Effector memory CD4-positive, alpha-beta T cell (primary cell): ENCODE measurements around the gene ZNF408.
"Not testable (repeated sequence)": the region's sequence is repeated elsewhere in the genome, so short reads cannot be mapped to it uniquely, and the experiment has no call there.

Experiments
- DNase-seq, 3 donors: peaks; one replicate each; pipeline ENCODE4 v3.0.0-alpha.2; 2020
- H3K27ac ChIP-seq: 2 replicates; pipeline ENCODE4 v1.7.0; 2013; ENCODE audit warnings: mild to moderate bottlenecking, low read length, moderate library complexity; ENCODE audit not compliant: insufficient read depth, poor library complexity, severe bottlenecking
- H3K27me3 ChIP-seq: replicated peaks from 2 replicates; pipeline ENCODE4 v1.7.0; 2013; ENCODE audit warnings: mild to moderate bottlenecking, low read length; ENCODE audit not compliant: insufficient read depth, control insufficient read depth, poor library complexity, severe bottlenecking
- H3K36me3 ChIP-seq: 2 replicates; pipeline ENCODE4 v1.7.0; 2013; ENCODE audit warnings: mild to moderate bottlenecking, low read length, moderate library complexity; ENCODE audit not compliant: control insufficient read depth, insufficient read depth
- H3K4me1 ChIP-seq: 2 replicates; pipeline ENCODE4 v1.7.0; 2013; ENCODE audit warnings: low read length, mild to moderate bottlenecking; ENCODE audit not compliant: control insufficient read depth, insufficient read depth, poor library complexity, severe bottlenecking
- H3K4me3 ChIP-seq: 2 replicates; pipeline ENCODE4 v1.7.0; 2013; ENCODE audit warnings: low read length, low read depth, mild to moderate bottlenecking; ENCODE audit not compliant: insufficient read depth, poor library complexity, severe bottlenecking
- H3K9me3 ChIP-seq: 2 replicates; pipeline ENCODE4 v1.7.0; 2013; ENCODE audit warnings: mild to moderate bottlenecking, low read length, moderate library complexity; ENCODE audit not compliant: control insufficient read depth

ZNF408 gene

GRCh38 chr11:46695345-46696211, 5.3 kb upstream of the ZNF408 start:
- no peak for DNase-seq
- no peak overlapping the region for H3K4me3 ChIP-seq
- no peaks in the 10 kb centered on the region for H3K27me3 ChIP-seq
- H3K36me3 ChIP-seq: peaks cover 46% of the 10 kb centered on the region
- no peaks in the 10 kb centered on the region for H3K9me3 ChIP-seq
- peaks cover 23% of the 10 kb centered on the region for H3K4me1 ChIP-seq
- no peak overlapping the region for H3K27ac ChIP-seq

- Histone ChIP-seq H3K36me3 (peaks cover 40% of the 10 kb centered on the region), H3K4me1 (peaks cover 23% of the 10 kb centered on the region), H3K27me3 (no peaks in the 10 kb centered on the region), H3K27ac (no peak overlapping the region), H3K4me3 (no peak overlapping the region), H3K9me3 (no peaks in the 10 kb centered on the region)
- DNase-seq: no peak
Observed at GRCh38 chr11:46696212-46696558, 4.6 kb upstream of the ZNF408 start.

GRCh38 chr11:46697303-46697702, 3.5 kb upstream of the ZNF408 start:
- H3K27me3 ChIP-seq: no peaks in the 10 kb centered on the region
- H3K36me3 ChIP-seq: peaks cover 32% of the 10 kb centered on the region
- H3K27ac ChIP-seq: no peak overlapping the region
- no peaks in the 10 kb centered on the region for H3K9me3 ChIP-seq
- peaks cover 27% of the 10 kb centered on the region for H3K4me1 ChIP-seq
- no peak overlapping the region for H3K4me3 ChIP-seq
- DNase-seq: no peak

GRCh38 chr11:46697723-46698122, 3.1 kb upstream of the ZNF408 start:
- H3K4me1 ChIP-seq: peaks cover 27% of the 10 kb centered on the region

GRCh38 chr11:46698597-46698996, 2.2 kb upstream of the ZNF408 start:
- no peak for DNase-seq
- peaks cover 27% of the 10 kb centered on the region for H3K4me1 ChIP-seq
- H3K27ac ChIP-seq: no peak overlapping the region
- peaks cover 38% of the 10 kb centered on the region for H3K36me3 ChIP-seq
- no peak overlapping the region for H3K4me3 ChIP-seq
- H3K9me3 ChIP-seq: no peaks in the 10 kb centered on the region
- no peaks in the 10 kb centered on the region for H3K27me3 ChIP-seq

More at GRCh38 chr11:46697723-46698122, 3.1 kb upstream of the ZNF408 start:
- Histone ChIP-seq H3K9me3 (no peaks in the 10 kb centered on the region), H3K27me3 (no peaks in the 10 kb centered on the region), H3K36me3 (peaks cover 32% of the 10 kb centered on the region), H3K4me3 (no peak overlapping the region), H3K27ac (no peak overlapping the region)
- no peak for DNase-seq

- no peaks in the 10 kb centered on the region for H3K9me3 ChIP-seq
- peak overlapping the region; percentile 72 for H3K4me3 ChIP-seq
- peaks cover 38% of the 10 kb centered on the region for H3K36me3 ChIP-seq
- no peak for DNase-seq
- H3K4me1 ChIP-seq: peaks cover 27% of the 10 kb centered on the region
- H3K27ac ChIP-seq: peak overlapping the region; percentile 76
- no peaks in the 10 kb centered on the region for H3K27me3 ChIP-seq
Observed at GRCh38 chr11:46701078-46701654, 335 bp downstream of the ZNF408 start.

GRCh38 chr11:46705070-46705688, 4.3 kb downstream of the ZNF408 start:
- H3K36me3 ChIP-seq: peaks cover 45% of the 10 kb centered on the region

GRCh38 chr11:46706886-46707285, 6.1 kb downstream of the ZNF408 start:
- DNase-seq: no peak
- no peak overlapping the region for H3K27ac ChIP-seq
- H3K36me3 ChIP-seq: peaks cover 45% of the 10 kb centered on the region

More at GRCh38 chr11:46705070-46705688, 4.3 kb downstream of the ZNF408 start:
- Histone ChIP-seq H3K9me3 (no peaks in the 10 kb centered on the region), H3K4me3 (no peak overlapping the region), H3K27me3 (no peaks in the 10 kb centered on the region), H3K4me1 (peaks cover 4% of the 10 kb centered on the region), H3K27ac (no peak overlapping the region)
- DNase-seq: no peak

GRCh38 chr11:46709351-46709750, 8.5 kb downstream of the ZNF408 start:
- not testable (repeated sequence) for H3K27me3 ChIP-seq, H3K27ac ChIP-seq, H3K9me3 ChIP-seq, H3K4me1 ChIP-seq, DNase-seq, H3K4me3 ChIP-seq
- H3K36me3 ChIP-seq: peaks cover 29% of the 10 kb centered on the region

More at GRCh38 chr11:46706886-46707285, 6.1 kb downstream of the ZNF408 start:
- Histone ChIP-seq H3K4me3 (no peak overlapping the region), H3K4me1 (no peaks in the 10 kb centered on the region), H3K27me3 (no peaks in the 10 kb centered on the region), H3K9me3 (no peaks in the 10 kb centered on the region)

GRCh38 chr11:46710821-46711269, 10.0 kb downstream of the ZNF408 start:
- no peak for DNase-seq
- H3K4me1 ChIP-seq: no peaks in the 10 kb centered on the region
- no peaks in the 10 kb centered on the region for H3K27me3 ChIP-seq
- H3K27ac ChIP-seq: no peak overlapping the region
- no peak overlapping the region for H3K4me3 ChIP-seq
- peaks cover 14% of the 10 kb centered on the region for H3K36me3 ChIP-seq
- H3K9me3 ChIP-seq: no peaks in the 10 kb centered on the region
